SK-N-MC (cell line): ENCODE data around the gene MACIR.

ENCODE experiments used
- EZH2 ChIP-seq: fragments of 200-600 bp; sonication (generic); IDR thresholded peaks from one replicate; pipeline ENCODE4 v1.6.1; 2017; ENCODE audit warnings: antibody characterized with exemption
- FOXP2 ChIP-seq: optimal IDR thresholded peaks from 2 replicates; pipeline ENCODE3; 2011; ENCODE audit warnings: mild to moderate bottlenecking, moderate library complexity; ENCODE audit not compliant: insufficient read depth; ENCODE audit errors: extremely low read length, control extremely low read depth
- POLR2AphosphoS5 ChIP-seq: IDR thresholded peaks from 2 replicates; pipeline ENCODE4 v1.6.1; 2012; ENCODE audit warnings: mild to moderate bottlenecking, low read depth, low read length, borderline replicate concordance

DNA sequence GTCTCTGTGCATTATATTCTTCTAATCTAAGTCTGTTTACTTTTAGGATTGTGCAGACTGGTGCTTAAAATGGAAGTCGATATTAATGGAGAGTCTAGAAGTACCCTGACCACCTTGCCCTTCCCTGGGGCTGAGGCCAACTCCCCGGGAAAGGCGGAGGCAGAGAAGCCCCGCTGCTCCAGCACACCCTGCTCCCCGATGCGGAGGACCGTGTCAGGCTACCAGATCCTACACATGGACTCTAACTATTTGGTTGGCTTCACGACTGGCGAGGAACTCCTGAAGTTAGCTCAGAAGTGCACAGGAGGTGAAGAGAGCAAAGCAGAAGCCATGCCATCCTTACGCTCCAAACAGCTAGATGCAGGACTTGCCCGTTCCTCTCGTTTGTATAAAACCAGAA, 17.3 kb downstream of the MACIR start:
- TF ChIP-seq EZH2 = no peak
- TF ChIP-seq POLR2AphosphoS5 = no peak
- TF ChIP-seq FOXP2 = no peak
